ENCODE measurements around the gene AP3B1.

- TF ChIP-seq, protein P1, sequence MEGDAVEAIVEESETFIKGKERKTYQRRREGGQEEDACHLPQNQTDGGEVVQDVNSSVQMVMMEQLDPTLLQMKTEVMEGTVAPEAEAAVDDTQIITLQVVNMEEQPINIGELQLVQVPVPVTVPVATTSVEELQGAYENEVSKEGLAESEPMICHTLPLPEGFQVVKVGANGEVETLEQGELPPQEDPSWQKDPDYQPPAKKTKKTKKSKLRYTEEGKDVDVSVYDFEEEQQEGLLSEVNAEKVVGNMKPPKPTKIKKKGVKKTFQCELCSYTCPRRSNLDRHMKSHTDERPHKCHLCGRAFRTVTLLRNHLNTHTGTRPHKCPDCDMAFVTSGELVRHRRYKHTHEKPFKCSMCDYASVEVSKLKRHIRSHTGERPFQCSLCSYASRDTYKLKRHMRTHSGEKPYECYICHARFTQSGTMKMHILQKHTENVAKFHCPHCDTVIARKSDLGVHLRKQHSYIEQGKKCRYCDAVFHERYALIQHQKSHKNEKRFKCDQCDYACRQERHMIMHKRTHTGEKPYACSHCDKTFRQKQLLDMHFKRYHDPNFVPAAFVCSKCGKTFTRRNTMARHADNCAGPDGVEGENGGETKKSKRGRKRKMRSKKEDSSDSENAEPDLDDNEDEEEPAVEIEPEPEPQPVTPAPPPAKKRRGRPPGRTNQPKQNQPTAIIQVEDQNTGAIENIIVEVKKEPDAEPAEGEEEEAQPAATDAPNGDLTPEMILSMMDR (conservative IDR thresholded peaks at IDR 0.05; ENCODE audit: low read length): no peak
- TF ChIP-seq EZH2phosphoT487 (IDR thresholded peaks at IDR 0.05; ENCODE audit: borderline replicate concordance): no peak
These were observed 23.0 kb upstream of the AP3B1 start for GRCh38 chr5:78317515-78317914.
